EL (cell line): Measurements from ENCODE around the gene DUSP5.
"Not testable (repeated sequence)": the region's sequence is repeated elsewhere in the genome, so short reads cannot be mapped to it uniquely, and the experiment has no call there.

Source experiments
- DNase-seq: peaks from one replicate; pipeline ENCODE4 v3.0.0-alpha.2; 2016

The DUSP5 gene, protein sequence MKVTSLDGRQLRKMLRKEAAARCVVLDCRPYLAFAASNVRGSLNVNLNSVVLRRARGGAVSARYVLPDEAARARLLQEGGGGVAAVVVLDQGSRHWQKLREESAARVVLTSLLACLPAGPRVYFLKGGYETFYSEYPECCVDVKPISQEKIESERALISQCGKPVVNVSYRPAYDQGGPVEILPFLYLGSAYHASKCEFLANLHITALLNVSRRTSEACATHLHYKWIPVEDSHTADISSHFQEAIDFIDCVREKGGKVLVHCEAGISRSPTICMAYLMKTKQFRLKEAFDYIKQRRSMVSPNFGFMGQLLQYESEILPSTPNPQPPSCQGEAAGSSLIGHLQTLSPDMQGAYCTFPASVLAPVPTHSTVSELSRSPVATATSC

DNA sequence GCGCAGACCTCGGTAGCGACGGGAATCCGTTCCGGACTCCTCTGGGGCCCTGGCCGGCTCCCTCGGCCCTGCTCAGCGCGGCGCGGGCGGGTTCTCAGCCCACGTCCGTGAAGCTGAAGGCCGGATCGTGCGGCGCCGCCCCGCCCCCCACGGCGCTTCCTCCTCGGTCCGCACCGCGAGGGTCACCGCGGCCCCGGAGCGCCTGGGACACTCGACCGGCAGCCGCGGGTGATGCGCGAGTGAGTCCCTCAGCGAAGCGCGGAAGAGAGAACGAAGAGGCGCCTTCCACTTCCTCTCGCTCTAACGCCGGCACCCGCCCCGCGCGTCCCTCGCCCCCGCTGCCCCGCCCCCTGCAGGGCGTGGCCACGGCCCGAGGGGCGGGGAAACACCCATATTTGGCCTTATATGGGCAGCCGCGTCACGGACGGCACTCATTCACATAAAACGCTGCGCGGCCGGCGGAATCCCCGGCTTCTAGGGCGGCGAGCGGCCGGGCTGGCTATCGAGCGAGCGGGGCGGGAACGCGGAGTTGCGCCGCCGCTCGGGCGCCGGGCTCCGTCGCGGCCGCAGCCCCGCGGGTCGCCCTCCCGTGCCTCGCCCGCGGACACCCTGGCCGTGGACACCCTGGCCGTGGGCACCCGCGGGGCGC lies at the start of gene DUSP5:
Gene DUSP5, plus strand, starts transcription at position 470 of the 649 bp plus-strand sequence. CDS start 215 bp downstream, outside the sequence.
- peak; percentile 96 for DNase-seq

DNA sequence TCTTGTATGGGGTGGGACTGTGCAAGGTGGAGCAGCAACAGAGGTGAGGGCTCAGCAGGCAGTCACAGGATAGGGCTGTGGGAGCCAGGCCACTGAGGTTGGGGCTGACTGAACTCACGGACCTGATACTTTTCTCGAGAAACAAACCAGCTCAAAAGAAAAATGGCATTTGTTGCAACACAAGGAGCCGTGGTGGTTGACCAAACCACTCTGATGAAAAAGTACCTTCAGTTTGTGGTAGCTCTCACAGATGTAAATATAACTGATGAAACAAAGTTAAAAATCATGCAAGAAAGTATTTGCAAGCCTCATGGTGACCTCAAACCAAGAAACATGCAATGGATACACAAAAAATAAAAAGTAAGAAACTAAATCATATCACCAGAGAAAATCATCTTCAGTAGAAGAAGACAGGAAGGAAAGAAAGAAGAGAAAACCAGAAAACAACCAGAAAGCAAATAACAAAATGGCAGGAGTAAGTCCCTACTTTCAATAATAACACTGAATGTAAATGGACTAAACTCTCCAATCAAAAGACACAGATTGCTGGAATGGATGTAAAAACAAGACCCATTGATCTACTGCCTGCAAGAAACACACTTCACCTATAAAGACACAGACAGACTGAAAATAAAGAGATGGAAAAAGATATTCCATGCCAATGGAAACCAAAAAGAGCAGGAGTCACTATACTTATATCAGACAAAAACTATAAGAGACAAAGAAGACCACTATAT lies 48.9 kb upstream of the DUSP5 start:
- DNase-seq, result no peak

- DNase-seq, result no peak
Observed at GRCh38 chr10:110455446-110455845, 42.3 kb upstream of the DUSP5 start.

DNA sequence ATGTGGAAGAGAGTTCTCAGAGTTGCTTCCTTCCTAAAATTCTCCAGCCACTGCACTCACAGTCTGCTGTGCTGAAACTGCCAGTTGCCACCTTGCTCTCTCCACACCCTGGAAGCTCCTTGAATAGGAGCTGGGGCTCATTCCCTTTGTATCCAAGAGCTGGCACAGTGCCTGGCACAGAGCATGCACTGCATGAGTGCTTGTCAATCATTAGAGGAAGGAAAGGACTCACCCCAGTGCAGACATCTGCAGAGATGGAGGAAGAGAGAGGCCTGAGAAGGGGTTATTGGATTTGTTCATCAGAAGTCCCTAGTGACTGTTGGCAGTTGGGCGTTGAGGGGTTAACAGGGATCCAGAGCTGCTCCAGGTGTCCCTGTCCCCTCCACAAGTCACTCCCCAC lies 41.7 kb upstream of the DUSP5 start:
- no peak for DNase-seq

DNA sequence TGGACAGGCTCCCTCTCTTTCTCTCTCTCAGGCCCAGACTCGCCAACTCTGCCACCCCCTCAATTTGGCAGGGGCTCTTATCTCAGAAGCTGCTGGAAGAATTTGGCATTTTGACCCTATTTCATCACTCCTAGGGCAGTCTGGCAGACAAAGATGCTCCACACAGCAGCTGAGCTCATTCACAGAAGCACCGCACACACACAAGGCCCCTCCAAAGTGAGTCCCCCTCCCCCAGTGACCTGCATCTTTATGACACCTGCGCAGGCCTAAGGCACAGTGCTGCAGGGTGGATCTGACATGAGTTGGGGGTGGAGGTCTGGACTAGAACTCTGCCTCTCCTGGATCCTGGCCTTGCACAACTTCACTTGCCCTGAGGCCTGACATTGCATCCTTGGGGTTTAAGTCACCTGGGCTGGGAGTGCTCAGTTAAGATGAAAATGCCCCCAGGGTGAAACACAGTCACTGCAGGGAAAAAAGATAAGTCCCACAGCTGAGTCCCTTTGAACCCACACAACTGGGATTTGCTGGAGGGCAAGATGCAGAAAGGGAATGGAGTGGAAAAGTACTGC lies 41.1 kb upstream of the DUSP5 start:
- DNase-seq, result peak; percentile 71

GRCh38 chr10:110457851-110458250 lies 39.9 kb upstream of the DUSP5 start:
- no peak for DNase-seq

DNA sequence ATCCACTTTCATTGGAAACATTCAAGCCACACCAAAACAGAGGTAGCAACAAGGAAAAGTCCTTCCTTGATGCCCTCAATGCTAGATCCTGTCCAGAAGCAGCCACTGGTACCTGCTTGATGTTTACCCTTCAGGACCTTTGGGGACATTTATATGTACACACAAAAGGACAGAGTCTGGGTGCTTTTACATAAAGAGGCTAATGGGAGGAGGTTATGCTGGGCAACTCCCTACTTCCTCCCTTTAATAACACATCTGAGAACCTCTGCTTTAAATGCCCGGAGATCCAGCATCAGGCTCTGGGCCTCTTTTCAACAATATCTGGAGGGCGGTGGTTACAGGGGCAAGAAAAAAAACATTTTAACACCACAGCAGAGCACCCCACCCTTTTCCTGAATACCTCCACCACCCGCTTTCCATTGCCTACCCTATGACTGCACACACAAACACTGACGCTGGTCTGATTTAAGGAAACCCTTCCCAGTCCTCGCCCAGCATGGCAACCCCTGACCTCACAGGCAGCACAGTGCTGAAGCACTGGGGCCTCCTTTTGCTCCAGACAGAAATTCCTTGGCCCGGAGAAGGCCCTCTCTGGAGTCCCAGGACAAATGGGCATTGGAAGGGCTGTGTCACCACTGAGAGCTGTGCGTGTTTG lies 39.3 kb upstream of the DUSP5 start:
- no peak for DNase-seq

DNA sequence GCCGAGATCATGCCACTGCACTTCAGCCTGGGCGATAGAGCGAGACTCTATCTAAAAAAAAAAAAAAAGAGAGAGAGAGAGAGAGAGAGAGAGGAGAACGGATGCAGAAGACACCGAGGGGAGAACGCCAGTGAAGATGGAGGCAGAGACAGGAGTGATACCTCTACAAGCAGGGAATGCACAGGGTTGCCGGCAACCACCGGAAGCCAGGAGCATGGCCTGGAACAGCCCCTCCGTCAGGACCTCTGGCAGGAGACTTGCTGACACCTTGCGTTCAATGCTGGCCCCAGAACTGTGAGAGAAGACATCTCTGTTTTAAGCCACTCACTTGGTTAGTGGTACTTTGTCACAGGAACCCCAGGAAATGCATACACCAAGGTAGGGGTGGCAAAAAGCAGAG lies 38.1 kb upstream of the DUSP5 start:
- no peak for DNase-seq

GRCh38 chr10:110460111-110460809 lies 37.4 kb upstream of the DUSP5 start:
- DNase-seq, result peak; percentile 55

- DNase-seq, result no peak
Observed at GRCh38 chr10:110461088-110461487, 36.6 kb upstream of the DUSP5 start.

DNA sequence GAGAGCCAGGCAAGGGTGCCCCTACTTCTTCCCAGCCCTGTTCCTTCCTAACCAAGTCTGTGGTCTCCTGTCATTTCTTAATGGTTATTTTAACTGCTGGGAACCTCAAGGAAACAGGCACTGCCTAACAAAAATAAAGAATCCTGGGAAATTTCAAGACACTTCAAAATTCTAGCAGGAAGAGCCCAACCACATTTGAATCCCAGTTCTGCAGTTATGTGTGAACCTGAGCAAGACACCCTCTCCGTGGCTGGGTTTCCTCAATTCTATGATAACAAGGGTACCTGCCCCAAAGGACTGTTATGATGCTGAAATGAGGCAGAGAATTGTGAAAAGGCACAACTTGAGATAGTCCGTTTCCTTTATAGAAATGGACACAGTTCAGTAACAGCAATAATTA lies 36.2 kb upstream of the DUSP5 start:
- no peak for DNase-seq

- DNase-seq, result no peak
Observed at GRCh38 chr10:110462166-110463095, 35.3 kb upstream of the DUSP5 start.

- DNase-seq, result not testable (repeated sequence)
Observed at GRCh38 chr10:110468258-110468657, 29.4 kb upstream of the DUSP5 start.

DNA sequence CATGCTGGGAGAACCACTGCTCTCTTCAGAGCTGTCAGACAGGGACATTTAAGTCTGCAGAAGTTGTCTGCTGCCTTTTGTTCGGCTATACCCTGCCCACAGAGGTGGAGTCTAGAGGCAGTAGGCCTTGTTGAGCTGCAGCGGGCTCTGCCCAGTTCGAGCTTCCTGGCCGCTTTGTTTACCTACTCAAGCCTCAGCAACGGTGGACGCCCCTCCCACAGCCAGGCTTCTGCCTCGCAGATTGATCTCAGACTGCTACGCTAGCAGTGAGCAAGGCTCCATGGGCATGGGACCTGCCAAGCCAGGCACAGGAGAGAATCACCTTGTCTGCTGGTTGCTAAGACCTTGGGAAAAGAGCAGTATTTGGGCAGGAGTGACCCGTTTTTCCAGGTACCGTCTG lies 27.2 kb upstream of the DUSP5 start:
- not testable (repeated sequence) for DNase-seq

DNA sequence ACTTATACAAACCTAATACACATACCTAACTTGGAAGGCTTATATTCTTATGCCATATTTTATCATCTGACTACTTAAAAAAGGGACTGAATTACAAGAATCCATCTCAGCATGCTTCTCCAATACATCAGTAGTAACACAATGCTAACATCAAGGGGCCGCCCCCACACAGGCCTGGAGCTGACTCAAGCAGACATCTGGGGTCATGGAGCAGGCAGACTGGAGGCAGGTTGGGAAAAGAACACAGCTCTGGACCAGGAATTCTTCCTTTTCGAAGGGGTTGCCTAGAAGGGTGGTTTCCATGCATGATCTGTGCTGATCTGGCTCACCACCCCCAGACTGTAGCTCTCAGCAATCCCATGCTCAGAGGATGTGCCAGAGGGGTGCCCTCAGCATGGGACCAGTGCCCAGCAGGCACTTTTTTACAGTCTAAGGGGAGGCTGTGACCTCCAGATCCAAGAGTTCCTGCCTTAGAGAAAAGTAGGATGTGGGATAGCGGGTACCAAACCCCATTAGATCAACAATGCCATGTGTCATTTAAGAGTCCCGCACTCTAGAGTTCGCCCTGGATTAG lies 26.1 kb upstream of the DUSP5 start:
- peak; percentile 58 for DNase-seq

- no peak for DNase-seq
Observed at GRCh38 chr10:110474017-110474416, 23.7 kb upstream of the DUSP5 start.

DNA sequence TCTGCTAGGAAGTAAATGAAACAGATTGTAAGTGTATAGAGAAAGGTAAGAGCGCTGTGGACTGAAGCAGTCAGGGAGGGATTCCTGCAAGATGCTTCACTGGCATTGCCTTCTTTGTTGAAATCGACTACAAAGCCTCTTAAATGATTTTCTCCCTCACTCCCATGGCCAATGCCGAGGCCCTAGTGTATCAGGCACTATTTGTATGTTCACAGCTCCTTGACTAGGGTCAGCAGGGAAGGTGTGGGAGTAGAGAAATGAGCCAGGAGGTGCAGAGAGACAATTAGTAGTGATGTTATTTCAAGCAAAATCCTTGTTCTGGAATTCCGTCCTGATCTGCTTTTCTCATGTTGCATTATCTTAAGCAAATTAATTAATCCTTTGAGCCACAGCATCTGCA lies 22.9 kb upstream of the DUSP5 start:
- DNase-seq, result no peak

DNA sequence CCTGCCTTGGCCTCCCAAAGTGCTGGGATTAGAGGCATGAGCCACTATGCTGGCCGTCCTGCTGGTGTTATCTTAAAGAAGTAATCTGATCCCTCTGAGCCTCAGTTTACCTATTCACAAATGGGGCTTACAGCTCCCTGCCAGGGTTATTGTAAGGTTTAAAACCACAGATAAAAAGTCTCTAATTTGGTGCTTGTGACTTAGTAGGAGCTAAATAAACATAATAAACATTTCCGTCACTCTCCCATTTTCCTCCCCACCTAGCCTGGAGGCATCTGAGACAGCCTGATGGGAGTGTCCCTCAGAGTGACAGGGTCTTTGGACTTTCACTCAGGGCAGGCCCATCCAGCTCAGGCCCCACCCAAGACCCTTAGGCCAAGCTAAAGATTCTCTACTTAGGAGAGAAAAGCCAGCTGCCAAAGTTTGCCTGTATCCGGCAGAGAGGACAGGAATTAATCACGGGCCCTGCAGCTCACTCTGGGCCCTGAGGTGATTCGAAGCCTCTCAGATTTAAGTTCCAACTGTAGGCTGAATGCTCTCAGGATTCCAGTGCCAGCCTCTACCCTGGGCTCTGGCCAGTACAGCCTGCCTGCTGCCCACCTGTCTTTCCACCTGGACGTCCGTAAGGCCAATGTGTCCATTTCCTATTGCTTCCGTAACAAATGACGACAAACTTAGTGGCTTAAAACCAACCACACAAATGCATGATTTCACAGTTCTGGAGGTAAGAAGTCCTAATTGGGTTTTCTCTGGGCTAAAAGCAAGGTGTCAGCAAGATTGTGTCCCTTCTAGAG lies 21.8 kb upstream of the DUSP5 start:
- no peak for DNase-seq

DNA sequence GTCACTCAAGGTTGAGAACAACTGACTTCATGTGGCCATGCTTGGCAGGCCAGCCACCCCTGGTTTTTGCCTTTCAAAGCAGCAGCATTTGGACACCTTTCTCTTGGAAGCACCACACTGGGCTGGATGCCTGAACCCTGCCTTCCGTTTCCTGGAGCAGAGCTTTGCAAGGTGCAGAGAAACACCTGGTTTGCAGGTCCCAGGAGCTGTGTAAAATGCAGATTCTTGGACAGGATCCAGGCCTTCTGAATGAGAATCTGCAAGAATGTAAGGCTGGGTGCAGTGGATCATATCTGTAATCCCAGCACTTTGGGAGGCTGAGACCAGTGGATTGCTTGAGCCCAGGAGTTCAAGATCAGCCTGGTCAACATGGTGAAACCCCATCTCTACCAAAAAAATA lies 18.0 kb upstream of the DUSP5 start:
- DNase-seq, result no peak

DNA sequence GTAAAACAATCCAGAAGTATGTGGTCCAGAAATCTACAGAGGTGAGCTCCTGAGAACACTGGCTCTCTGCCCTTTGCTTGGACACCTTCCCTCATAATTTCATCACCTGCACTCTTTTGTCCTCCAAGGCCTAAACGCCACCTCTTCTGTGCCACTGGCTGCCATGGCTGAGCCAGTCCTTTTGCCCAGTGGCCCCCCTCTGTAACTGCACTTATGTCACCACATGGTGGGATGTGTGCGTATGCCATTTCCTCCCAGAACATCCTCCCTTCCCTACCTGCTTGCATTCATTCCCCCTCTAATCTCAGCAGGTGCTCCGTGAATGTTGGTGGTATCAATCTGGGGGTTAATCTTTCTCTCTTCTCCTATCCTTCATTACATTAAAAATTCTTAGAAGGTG lies 17.3 kb upstream of the DUSP5 start:
- DNase-seq, result no peak
